T follicular helper cell (primary cell): ENCODE measurements around the gene TMEM151A.
"Not testable (repeated sequence)": the region's sequence is repeated elsewhere in the genome, so short reads cannot be mapped to it uniquely, and the experiment has no call there.

Source experiments
- DNase-seq: peaks from one replicate; pipeline ENCODE4 v3.0.0-alpha.2; 2020; ENCODE audit warnings: low read depth

TMEM151A gene

DNA sequence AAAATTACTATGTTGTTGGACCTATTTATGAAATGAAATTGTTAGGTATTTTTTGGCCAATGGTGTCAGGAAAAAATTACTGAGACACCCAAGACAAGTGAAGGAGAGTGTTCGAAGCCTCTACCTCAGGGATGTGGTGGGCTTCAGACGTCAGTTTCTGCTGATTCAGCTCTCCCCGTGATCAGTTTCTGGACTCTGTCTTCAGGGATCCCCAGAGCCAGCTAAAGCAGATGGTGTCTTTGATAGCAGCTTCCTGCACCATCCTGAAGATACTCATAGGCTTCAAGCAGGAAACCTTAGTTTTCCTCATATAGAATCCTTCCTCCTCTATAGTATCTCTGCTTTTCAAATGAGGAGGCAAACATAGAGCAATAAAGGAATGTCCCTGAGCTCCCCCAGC lies 17.8 kb downstream of the TMEM151A start:
- DNase-seq, result no peak

DNA sequence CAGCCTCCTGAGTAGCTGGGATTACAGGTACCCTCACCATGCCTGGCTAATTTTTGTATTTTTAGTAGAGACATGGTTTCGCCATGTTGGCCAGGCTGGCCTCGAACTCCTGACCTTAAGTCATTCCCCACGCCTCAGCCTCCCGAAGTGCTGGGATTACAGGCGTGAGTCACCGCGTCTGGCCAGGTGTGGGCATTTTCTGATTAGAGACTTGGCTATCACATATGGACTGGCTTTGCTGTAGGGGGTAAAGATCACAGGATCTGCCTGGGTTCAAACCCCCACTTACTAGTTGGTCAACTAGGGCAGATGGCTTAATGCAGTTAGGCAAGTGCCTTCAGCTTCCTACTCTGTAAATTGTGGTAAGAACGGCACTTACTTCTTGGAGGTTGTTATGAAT lies 18.6 kb downstream of the TMEM151A start:
- no peak for DNase-seq

DNA sequence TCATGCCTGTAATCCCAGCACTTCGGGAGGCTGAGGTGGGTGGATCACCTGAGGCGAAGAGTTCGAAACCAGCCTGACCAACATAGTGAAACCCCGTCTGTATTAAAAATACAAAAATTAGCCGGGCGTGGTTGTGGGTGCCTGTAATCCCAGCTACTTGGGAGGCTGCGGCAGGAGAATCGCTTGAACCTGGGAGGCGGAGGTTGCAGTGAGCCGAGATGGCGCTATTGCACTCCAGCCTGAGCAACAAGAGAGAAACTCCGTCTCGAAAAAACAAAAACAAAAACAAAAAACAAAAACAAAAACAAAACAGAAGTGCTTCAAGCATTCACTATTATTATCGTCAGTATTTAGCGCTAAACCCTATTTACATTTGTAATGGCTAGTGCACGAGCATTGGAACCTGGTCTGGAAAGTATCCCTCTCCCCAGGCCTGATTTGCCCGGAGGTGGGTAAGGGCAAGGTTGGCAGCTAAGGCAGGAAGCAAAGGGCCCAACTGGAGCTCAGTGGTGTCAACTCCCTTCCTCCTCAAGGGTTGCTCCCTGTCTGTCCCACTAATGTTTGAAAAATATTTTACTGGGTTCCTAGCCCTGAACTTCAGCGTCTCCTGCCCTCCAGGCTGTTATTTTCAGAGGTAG lies 19.2 kb downstream of the TMEM151A start:
- DNase-seq, result not testable (repeated sequence)

DNA sequence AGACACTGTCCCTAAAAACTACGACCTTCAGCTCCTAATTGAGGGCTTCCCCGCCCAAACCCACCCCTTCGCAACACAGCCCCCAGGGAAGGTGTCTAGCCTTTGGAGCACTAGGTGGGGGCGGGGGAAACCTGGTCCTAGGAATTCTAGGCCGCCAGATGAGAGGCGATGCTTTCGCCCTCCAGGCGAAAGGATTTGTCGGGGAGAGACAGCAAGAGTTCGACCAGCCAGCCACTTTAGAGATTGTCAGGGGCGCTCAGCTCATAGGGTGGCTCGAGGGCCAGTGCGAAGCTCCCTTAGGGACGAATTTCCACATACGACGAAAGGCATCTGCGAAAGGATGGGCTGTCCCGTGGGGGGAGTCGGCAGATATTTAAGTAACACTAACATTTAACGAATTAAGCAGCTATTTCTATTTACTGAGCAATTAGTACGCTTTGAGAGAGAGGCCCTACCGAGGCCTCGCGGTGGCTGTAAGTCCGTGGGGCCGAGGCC lies 19.8 kb downstream of the TMEM151A start:
- no peak for DNase-seq

DNA sequence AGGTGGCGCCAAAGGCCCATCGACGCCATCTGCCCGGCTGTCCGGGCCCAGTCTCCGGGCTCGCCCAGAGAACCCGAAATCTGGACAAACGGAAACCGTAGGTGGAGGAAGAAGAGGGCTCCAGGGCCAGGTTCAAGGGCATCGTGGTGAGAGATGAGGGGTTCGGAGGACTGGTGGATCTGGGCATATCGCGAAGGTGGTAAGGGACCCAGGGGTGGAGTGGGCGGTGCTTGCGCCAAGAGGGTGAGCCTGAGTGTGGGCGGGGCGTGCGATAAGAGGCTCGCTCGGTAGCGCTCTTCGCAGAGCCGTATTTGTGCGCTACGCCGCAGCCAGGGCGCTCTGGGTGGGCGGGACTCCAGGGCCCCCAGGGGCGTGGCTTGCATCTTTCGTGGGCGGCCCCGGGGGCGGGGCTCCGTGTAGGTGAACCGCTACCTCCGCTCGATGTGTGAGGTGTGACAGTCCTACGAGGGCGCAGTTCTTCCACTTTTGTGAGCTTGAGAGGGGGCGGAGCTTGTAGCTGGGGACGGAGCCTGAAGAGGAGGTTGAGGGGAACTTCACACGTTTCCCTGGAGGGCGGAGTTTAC lies 20.4 kb downstream of the TMEM151A start:
- DNase-seq, result peak; percentile 97

DNA sequence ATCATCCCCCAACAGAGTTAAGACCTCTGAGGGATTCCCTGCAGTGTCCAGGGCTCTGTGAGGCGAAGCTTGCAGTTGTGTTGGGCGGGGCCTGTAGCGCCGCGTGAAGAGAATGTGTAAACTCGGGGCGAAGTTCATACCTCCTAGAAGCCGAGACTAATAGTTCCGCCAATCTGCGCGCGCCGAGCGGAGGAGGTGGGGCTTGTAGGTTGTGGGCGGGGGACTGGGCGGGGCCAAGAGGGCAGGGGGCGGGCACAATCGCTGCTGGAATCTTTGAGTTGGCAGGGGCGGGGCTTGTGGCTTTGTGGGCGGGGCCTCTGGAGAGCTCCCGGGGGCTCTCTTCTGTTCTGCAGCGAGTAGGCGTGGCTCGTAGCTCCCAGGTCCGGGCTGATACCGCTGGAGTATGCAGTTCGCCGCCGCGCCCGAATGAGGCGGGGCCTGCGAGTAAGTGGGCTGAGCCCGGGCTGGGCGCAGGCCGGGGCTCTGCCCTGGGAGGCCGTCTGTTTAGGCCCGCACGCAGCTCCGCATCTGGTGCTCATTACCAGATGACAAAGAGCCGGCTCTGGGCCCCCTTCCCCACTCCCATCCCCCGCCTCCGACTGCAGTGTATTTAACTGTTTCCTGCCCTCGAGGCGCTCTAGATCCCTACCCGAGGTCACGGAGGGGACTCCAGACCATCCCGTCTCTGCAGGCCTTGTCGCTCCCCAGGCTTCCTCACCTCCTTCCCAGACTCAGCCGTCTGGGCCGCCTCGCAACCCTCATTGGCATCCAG lies 21.0 kb downstream of the TMEM151A start:
- DNase-seq, result peak; percentile 99

DNA sequence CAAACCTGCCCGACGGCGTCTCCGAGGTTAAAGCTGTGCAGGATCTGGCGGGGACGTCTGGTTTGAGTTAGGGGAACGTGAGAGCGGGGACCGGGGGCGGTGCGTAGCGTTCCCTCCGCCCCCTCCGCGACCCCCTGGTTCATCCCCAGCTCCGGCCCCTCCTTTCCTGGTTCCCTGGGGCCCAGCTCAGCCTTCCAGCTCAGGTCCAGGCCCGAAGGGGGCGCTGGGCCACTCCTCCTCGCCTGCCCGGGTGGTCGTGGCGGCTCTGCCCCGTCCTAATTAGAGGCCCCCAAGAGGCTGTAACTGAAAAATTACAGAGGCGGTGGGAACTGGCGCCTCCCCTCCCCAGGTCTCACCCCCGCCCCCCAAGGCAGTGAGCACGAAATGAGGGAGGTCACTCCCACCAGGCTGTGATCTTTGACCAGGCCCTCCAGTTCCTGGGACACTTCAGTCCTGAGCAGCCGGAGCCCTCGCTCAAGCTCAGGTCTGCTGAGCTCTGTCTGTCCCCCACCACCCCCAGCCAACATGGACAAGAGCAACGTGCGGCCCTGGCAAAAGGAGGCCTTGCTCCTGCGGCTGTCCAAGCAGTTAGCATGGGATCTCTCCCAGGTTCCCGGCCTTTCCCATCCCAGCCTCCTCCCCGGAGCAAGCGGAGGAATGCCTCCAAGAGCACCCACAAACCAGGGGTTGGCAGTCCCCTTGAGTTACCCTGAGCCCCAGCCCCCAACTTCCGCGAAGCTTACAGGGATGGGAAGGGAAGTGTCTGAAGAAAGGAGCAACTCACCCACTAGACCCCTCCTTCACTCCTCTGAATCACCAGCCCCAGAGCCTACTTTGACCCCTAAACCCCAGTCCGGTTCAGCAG lies 21.9 kb downstream of the TMEM151A start:
- no peak for DNase-seq

DNA sequence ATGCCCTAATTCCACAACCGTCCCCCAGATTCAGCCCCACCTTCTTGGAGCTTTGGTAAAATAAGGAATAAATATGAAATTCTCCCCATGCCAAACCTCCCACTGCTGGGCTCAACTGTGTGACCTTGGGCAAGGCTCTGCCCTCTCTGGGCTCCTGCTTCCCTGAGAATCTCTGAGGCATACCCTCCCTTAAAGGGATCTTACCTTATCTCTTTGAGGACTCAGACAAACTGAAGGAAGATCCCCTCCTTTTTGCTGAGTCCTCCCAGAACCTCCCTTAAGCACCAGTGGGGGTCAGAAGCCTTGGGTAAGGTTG lies 22.4 kb downstream of the TMEM151A start:
- DNase-seq, result no peak

DNA sequence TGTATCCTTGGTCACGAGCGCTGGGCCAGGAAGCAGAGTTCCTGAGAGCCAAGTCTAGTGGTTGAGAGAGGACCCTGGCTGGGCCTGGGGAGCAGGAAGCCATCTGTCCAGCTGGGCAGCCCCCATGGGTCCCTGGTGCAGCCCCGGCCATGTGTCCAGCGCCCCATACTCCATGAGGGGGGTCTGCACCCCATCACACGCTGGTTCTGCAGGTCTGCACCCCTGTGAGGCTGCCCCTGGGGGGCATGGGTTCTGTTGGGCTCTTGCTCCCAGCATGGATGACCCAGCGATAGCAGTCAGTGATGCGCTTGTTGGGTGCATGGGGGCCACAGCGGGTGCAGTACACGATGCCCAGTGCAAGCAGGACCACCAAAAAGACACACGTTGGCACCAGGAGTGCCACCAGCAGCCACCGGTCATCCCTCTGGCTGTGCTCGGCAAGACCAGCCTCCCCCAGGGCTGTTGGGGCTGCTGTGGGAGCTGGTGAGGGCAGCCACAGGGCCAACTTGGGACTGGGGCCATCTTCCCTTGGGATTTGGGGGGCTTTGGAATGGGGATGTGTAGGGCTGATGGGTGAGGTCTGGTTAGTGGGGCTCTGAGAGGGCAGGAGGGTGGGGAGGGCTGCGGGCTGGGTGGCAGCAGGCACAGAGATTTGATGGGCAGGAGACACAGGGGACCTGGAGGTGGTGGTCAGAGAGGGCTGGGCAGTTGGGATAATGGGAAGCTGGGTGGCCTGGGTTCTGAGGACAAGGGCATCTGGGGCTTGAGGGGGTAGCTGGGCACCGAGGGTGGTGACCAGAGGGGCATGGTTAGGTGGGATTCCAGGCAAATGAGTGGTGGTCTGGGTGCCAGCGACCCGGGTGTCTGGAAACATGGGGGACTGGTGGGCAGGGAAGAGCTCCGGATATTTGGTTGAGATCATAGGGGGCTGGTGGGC lies 23.1 kb downstream of the TMEM151A start:
- DNase-seq, result no peak

DNA sequence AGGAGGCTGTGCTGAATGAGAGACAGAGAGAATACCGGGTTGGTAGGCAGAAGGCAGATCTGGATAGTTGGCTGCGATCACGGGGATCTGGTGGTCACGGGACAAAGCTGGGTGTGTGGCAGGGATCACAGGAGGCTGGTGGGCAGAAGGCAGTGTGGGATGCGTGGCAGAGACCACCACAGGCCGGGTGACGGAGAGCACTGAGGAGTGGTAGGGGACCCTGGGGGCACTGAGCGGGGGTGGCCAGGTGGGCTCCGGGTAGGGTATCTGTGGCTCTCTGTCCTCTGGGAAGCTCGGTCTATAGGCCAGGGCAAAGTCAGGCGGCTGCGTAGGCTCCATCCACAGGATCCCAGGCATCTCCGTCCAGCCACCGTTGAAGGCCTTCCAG lies 23.8 kb downstream of the TMEM151A start:
- DNase-seq, result no peak

DNA sequence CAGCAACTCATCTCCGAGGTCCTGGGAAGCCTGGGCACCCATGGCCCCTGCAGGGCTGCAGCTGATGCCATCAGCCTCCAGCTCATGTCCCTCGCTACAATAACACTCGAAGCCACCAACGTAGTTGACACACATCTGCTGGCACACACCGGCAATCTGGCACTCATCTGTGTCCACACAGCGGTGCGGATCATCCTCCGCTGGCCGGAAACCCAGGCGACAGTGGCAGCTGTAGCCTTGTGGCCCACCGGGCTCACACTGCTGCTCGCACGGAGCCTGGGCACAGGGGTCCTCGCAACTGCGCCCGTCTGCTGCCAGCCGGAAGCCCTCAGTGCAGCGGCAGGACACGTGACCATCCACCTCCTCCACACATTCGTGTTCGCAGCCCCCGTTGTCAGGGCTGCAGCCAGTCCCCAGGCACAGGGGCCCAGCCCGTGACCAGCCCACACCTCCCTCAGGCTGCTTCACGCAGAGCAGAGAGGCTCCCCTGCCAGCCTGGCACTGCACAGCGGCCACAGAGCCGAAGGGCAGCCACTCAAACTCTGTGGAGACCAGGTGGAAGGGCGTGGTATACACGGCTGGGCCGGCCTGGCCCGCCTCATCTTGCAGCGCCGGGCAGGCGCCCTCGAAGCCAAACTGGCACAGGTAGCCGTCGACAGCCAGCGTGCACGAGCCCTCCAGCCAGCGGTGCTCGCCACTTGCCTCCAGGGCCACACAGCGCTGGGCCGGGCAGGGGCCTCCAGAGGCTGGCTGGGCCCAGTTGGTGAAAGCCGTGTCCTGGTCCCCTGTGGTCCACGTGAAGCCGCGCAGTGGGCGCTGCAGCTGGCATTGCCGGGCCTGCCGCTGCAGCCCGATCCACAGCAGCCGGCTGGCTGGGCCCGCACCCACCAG lies 24.5 kb downstream of the TMEM151A start:
- DNase-seq, result no peak

DNA sequence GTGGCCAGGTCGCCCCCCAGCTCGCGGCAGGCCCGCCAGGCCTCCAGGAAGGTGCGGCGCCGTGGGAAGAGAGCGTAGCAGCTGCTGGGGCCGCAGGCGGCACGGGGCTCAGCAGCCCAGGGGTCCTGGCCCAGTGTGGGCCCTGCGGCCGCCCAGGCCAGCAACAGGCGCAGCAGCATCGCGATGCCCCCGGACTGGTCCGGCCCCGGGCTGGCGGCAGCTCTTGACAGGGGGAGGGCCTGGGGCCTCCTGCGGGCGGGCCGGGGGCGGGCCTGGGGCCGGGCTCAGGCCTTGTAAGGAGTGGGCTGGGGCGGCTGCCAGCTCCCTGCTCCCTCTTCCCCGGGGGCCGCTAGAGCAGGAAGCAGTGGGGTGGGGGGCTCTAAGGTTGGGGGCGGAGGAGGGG lies 25.2 kb downstream of the TMEM151A start, which contains the start of gene CD248:
Gene CD248 (minus strand): TSS at position 196 of the 403 bp plus-strand sequence. CDS start 17 bp downstream, at position 179.
- DNase-seq, result no peak

DNA sequence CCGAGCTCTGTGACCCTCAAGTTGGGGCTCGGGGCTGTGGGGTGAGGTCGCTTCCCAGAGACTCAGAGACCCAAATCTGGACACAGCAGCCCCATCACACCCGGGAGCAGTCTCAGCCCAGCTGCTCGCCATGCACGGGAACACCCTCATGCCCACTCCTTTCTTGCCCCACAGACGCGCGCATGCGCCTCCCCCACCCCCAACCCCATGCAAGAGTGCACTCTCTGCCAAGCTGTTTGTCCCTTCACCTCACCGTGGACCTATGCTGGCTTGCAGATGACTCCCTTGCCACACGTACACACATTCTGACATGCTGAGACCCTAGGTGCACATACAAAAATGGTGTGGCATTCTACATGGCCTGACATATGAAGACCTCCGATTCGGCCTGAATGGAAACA lies 25.6 kb downstream of the TMEM151A start:
- no peak for DNase-seq

DNA sequence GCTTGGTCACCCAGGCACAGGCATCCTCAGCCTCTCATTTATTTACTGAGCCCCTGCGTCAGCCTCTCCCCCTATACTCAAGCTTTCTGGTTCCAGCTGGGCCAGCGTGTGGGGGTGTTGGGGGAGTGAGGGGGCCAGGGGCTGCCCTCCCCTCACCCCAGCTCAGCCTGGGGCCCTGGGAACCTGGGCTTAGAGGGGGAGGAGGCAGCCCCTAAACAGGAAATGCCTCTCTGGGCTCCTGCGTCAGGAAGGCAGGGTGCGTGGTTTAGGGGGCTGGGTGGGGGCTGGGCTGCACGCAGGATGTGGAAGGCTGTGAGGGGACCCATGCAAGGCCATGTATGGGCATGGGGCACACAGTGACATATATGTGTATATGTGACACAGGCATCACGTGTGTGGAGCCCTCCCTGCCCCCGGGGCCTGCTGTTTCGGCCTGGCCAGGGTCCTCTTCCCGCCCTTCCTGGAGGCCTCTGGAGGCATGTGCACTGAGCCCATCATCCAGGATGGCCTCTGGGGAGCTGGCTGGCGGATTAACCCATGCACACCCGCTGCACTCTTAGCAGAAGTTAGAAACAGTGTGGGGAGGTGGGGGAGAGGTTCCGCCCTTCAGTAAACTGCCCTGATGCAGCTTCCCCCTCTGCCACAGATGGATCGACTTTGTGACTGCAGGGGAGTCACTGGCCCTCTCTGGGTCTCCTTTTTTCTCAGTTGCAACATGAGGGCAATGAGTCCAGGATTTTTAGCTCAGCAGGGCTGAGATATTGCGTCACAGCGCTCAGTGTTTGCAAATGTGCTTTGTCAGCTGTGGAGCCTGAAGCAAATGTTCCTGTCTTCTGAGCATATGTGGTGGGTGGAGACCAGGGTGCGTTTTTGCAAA lies 26.3 kb downstream of the TMEM151A start:
- DNase-seq, result peak; percentile 58

DNA sequence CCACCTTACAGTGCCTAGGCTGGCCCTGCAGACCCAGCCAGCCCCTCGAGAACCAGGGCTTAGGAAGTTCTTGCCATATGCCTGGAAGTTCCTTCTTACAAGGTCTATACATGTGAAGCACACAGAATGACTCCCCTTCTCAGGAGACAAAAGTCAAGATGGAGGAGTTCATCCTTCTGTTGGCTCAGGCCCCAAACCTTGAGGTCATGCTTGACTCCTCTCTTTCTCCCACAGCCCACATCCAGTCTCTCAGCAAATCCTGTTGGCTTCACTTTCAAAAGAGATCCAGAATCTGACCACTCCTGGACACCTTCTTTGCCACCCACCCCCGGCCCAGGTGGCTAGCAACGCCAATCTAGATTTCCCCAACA lies 26.9 kb downstream of the TMEM151A start:
- DNase-seq, result no peak

DNA sequence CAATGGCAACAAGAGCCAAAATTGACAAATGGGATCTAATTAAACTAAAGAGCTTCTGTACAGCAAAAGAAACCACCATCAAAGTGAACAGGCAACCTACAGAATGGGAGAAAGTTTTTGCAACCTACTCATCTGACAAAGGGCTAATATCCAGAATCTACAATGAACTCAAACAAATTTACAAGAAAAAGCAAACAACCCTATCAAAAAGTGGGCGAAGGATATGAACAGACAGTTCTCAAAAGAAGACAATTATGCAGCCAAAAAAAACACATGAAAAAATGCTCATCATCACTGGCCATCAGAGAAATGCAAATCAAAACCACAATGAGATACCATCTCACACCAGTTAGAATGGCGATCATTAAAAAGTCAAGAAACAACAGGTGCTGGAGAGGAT lies 28.6 kb downstream of the TMEM151A start:
- DNase-seq, result not testable (repeated sequence)

DNA sequence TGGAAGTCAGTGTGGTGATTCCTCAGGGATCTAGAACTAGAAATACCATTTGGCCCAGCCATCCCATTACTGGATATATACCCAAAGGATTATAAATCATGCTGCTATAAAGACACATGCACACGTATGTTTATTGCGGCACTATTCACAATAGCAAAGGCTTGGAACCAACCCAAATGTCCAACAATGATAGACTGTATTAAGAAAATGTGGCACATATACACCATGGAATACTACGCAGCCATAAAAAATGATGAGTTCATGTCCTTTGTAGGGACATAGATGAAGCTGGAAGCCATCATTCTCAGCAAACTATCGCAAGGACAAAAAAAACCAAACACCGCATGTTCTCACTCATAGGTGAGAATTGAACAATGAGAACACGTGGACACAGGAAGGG lies 29.1 kb downstream of the TMEM151A start:
- DNase-seq, result not testable (repeated sequence)

DNA sequence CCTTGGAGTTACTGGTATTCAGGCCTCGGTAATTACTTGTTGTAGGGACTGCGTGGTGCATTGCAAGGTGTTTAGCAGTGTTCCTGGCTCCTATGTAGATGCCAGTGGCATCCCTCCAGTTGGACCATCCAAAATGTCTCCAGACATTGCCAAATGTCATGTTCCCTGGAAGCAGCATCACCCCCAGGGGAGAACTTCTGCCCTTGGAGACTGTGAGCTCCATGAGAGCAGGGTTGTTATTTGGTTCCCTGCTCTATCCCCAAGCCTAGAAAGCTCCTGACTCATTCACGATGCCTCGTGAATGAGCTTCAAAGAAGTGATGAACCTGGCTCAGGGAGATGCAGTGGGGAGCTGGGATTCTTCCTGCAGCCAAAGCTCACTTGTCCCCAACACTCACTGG lies 29.9 kb downstream of the TMEM151A start:
- no peak for DNase-seq
